PC-9 (cell line): Measurements from ENCODE around the gene FAM174C. TPM values are rescaled to one million over a fixed set of nuclear protein-coding genes. Genes with fewer than 3 reads are reported as not detected.

Experiments
- BruUV-seq: library from RNA; stranded (reverse); fragments of 400-500 nt; replicated peaks from 2 replicates; lab custom pipeline; 2021; lab: Mats Ljungman, UMichigan
- CTCF ChIA-PET: fragments of 300-600 bp; sonication (Branson Sonifier 250); formaldehyde crosslinking; loops from one replicate; lab custom pipeline; 2022; ENCODE audit warnings: antibody characterized with exemption; lab: Charles Lee
- POLR2A ChIA-PET: fragments of 300-600 bp; sonication (Branson Sonifier 250); formaldehyde crosslinking; loops from one replicate; lab custom pipeline; 2022; ENCODE audit warnings: antibody characterized with exemption; ENCODE audit not compliant: unreplicated experiment; lab: Charles Lee
- DNase-seq, 2 experiments: peaks; one replicate each; pipeline versions ENCODE4 v3.0.0 to v3.0.0-alpha.2; 2015 to 2022; ENCODE audit warnings: mixed read lengths in 1 of 2
- H2AFZ ChIP-seq: fragments of 200-600 bp; sonication (generic); 2 replicates; pipeline ENCODE4 v1.8.1; 2017; ENCODE audit warnings: antibody characterized with exemption
- H3F3A ChIP-seq: fragments of 200-600 bp; sonication (generic); 2 replicates; pipeline ENCODE4 v1.8.1; 2017; ENCODE audit warnings: antibody characterized with exemption, mild to moderate bottlenecking, low read depth; ENCODE audit not compliant: insufficient read depth
- H3K27ac ChIP-seq: fragments of 200-600 bp; sonication (generic); 2 replicates; pipeline ENCODE4 v1.6.1; 2016; ENCODE audit warnings: mixed run types
- H3K27me3 ChIP-seq: fragments of 200-600 bp; sonication (generic); 2 replicates; pipeline ENCODE4 v1.6.1; 2016; ENCODE audit warnings: low read depth, mixed run types; ENCODE audit not compliant: insufficient read depth
- H3K36me3 ChIP-seq: fragments of 200-600 bp; sonication (generic); 2 replicates; pipeline ENCODE4 v1.6.1; 2016; ENCODE audit warnings: low read depth, mixed run types
- H3K4me1 ChIP-seq: fragments of 200-600 bp; sonication (generic); replicated peaks from 2 replicates; pipeline ENCODE4 v1.6.1; 2016; ENCODE audit warnings: mixed run types; ENCODE audit not compliant: insufficient read depth
- H3K4me2 ChIP-seq: fragments of 200-600 bp; sonication (generic); 2 replicates; pipeline ENCODE4 v1.6.1; 2017; ENCODE audit warnings: mixed run types
- H3K4me3 ChIP-seq: fragments of 200-600 bp; sonication (generic); 2 replicates; pipeline ENCODE4 v1.6.1; 2016; ENCODE audit warnings: mixed run types
- H3K79me2 ChIP-seq: fragments of 200-600 bp; sonication (generic); 2 replicates; pipeline ENCODE4 v1.6.1; 2017; ENCODE audit warnings: low read depth, mixed run types
- H3K9me2 ChIP-seq: fragments of 200-600 bp; sonication (generic); 2 replicates; pipeline ENCODE4 v1.8.1; 2017; ENCODE audit warnings: mild to moderate bottlenecking; ENCODE audit not compliant: insufficient read depth
- H3K9me3 ChIP-seq: fragments of 200-600 bp; sonication (generic); 2 replicates; pipeline ENCODE4 v1.8.1; 2016; ENCODE audit warnings: low read depth; ENCODE audit not compliant: insufficient read depth
- H4K20me1 ChIP-seq: fragments of 200-600 bp; sonication (generic); 2 replicates; pipeline ENCODE4 v1.8.1; 2017; ENCODE audit not compliant: insufficient read depth
- CTCF ChIP-seq: fragments of 200-600 bp; sonication (generic); conservative IDR thresholded peaks from 2 replicates; pipeline ENCODE4 v1.6.1; 2017; ENCODE audit warnings: mixed run types, antibody characterized with exemption, mild to moderate bottlenecking, moderate library complexity
- EZH2 ChIP-seq: fragments of 200-600 bp; sonication (generic); IDR thresholded peaks from 2 replicates; pipeline ENCODE4 v1.8.0; 2017; ENCODE audit warnings: antibody characterized with exemption, low read depth
- intact Hi-C: fragments of 100-400 bp; cut with micrococcal nuclease; formaldehyde crosslinking; loops from one replicate; pipeline ENCODE4 v1.10.0; 2022; ENCODE audit not compliant: unreplicated experiment
- total RNA-seq: library from RNA; stranded (reverse); gene quantifications from 2 replicates; pipeline ENCODE4 v1.2.3, GENCODE V29; 2021

Gene FAM174C
- total RNA-seq, 1 experiment from 2014 or later = 51.8 TPM

GRCh38 chr19:1309977-1310852 is 34.9 kb downstream of the FAM174C start:
- no TSS peak for BruUV-seq

GRCh38 chr19:1310853-1311180 is 35.5 kb downstream of the FAM174C start:
- Histone ChIP-seq H3K9me3 (no peaks in the 10 kb centered on the region), H3K4me1 (peaks cover 9% of the 10 kb centered on the region), H3K9me2 (no peaks in the 10 kb centered on the region), H4K20me1 (no peaks in the 10 kb centered on the region), H2AFZ (no peak overlapping the region), H3K4me3 (no peak overlapping the region), H3F3A (0 out of 2 replicates have a peak, but pooled peaks cover 2% of the 10 kb centered on the region), H3K27ac (no peak overlapping the region), H3K27me3 (0 out of 2 replicates have a peak, but pooled peaks cover under 1% of the 10 kb centered on the region), H3K4me2 (no peak overlapping the region), H3K36me3 (no peaks in the 10 kb centered on the region), H3K79me2 (no peaks in the 10 kb centered on the region)
- intact Hi-C loops = no loop called here
- CTCF ChIA-PET = no interaction called here
- POLR2A ChIA-PET = no interaction called here
- no peak for TF ChIP-seq CTCF
- TF ChIP-seq EZH2 = no peak
- no peak for DNase-seq
- BruUV-seq = no TSS peak

More at GRCh38 chr19:1309977-1310852, 34.9 kb downstream of the FAM174C start:
- Histone ChIP-seq H3K27ac (no peak overlapping the region), H2AFZ (no peak overlapping the region), H3F3A (0 out of 2 replicates have a peak, but pooled peaks cover 2% of the 10 kb centered on the region), H3K4me1 (peaks cover 9% of the 10 kb centered on the region), H3K27me3 (no peaks in the 10 kb centered on the region), H4K20me1 (no peaks in the 10 kb centered on the region), H3K4me3 (no peak overlapping the region), H3K9me3 (no peaks in the 10 kb centered on the region), H3K9me2 (no peaks in the 10 kb centered on the region), H3K36me3 (no peaks in the 10 kb centered on the region), H3K79me2 (no peaks in the 10 kb centered on the region), H3K4me2 (no peak overlapping the region)
- TF ChIP-seq CTCF (no peak), EZH2 (no peak)
- CTCF ChIA-PET = no interaction called here
- POLR2A ChIA-PET = no interaction called here
- intact Hi-C loops = no loop called here
- DNase-seq = no peak

- no peak overlapping the region for H3K4me3 ChIP-seq
- DNase-seq = no peak
- POLR2A ChIA-PET = no interaction called here
- H3K36me3 ChIP-seq = no peaks in the 10 kb centered on the region
- no peaks in the 10 kb centered on the region for H3K79me2 ChIP-seq
- no peaks in the 10 kb centered on the region for H3K9me3 ChIP-seq
- H3K9me2 ChIP-seq = no peaks in the 10 kb centered on the region
- no peak overlapping the region for H3K27ac ChIP-seq
- CTCF ChIA-PET = interaction anchor here (0.6 kb wide), 1 partner anchor 123 kb away, joined by 3 read pairs; no protein-coding TSS in a partner anchor
- peaks cover 7% of the 10 kb centered on the region for H3K27me3 ChIP-seq
- peaks cover 9% of the 10 kb centered on the region for H3K4me1 ChIP-seq
- H3K4me2 ChIP-seq = no peak overlapping the region
- no peak overlapping the region for H2AFZ ChIP-seq
- intact Hi-C loops = no loop called here
- 0 out of 2 replicates have a peak, but pooled peaks cover 2% of the 10 kb centered on the region for H3F3A ChIP-seq
- TF ChIP-seq CTCF (no peak), EZH2 (no peak)
- no TSS peak for BruUV-seq
- H4K20me1 ChIP-seq = no peaks in the 10 kb centered on the region
Measured at GRCh38 chr19:1311543-1312091, 36.3 kb downstream of the FAM174C start.
